Measurements from ENCODE around the gene JARID2.
A peak's percentile ranks its signal among the peaks of the same experiment; 100 is the strongest.

Gene JARID2

GRCh38 chr6:15470746-15471145 is 224.9 kb downstream of the JARID2 start:
- DNase-seq (ENCODE audit: low read depth): no peak

DNA sequence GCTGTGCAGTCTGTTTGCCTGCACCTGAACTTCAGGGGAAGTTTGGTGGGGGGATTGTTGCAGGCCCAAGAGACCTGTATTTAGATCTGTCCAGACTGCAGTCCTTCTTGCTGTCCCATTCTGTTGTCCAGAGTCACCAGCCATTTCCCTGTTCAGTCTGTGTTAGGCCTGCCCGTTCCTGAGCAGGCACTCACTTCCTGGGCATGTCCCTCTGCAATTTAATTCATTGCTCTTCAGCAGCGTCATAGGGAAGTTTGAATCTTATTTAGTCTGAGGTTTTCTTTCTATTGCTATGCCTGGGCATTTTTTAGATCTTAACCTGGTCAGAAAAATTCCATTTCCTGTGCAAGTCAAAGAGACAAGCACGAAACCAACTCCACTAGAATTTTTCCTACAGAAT is 226.8 kb downstream of the JARID2 start:
- no peak for DNase-seq (ENCODE audit: low read depth)

- no peak for DNase-seq (ENCODE audit: low read depth)
Observed at GRCh38 chr6:15473174-15473573, 227.3 kb downstream of the JARID2 start.

DNA sequence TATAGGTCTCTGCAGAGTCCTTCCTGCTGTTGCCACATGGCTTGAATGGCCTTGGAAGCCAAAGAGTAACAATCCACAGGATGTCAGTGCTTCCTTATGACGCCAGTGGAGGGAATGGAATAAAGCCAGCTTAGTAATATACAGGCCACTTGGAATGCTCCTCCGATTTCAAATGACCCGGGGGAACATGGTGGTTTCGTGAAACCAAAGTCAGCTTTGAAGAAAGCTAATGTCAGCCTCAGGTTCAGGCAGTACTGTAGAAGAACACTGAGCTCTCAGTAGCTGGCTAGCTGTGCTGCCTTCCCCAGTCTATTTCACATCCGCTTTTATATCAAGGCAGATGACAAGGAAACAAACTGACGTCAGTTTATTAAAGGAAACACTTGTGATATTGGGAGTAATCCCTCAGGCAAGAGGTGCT is 227.9 kb downstream of the JARID2 start:
- no peak for DNase-seq (ENCODE audit: low read depth)

DNA sequence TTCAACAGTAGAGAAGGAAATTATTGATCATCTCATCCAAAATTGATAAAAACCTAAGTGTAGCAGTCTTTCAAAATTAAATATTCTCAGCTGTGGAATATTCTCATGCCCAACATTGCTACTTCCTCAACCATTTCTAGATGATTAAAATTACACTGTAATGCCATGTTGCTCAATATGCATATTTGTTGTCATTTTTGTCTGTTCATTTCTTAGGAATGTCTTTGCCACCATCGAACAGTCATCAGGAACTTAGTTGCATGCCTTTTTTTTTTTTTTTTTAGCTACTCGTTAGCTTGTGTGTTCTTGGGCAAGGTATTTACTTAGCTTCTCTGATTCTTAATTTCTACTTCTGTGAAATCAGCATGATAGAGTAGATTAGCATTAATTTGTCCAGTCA is 228.3 kb downstream of the JARID2 start:
- no peak for DNase-seq (ENCODE audit: low read depth)

DNA sequence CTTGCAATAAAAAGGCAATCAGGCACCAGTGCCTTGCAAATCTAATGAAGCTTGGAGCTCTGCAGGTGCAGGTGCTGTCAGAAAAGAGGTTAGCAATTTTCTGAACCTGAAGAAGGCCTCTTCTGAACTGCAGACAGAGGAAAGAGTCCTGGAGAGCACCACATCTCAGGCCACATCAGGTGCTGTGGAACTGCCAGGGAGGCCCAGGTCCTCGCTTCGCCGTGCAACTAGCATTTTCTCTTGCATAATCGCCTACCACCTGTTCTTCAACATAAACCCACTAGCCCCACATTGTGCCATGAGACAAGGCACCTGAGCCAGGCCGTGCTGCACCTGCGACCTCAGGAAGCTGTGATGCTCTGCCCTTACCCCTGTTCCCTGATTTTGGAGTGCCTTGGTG is 229.4 kb downstream of the JARID2 start:
- no peak for DNase-seq (ENCODE audit: low read depth)

DNA sequence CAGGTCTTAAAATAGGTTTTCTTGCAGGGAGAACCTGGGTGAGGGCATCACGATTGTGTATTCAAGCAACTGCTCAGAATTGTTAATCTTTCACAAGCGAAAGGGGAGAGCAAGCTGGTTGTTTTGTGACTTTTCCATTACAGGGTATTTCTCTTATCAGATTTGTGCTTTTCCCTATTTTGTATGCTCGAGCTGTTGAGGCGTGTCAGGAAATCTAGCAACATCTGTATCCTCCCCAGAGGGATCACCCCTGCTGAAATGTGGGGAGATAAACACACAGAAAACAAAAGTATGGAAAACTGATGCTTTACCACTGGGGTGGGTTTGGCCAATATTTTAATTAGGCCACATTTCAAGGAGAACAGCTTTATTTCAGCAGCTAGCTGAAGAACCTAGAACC is 230.0 kb downstream of the JARID2 start:
- DNase-seq (ENCODE audit: low read depth): no peak

GRCh38 chr6:15476631-15477380 is 230.9 kb downstream of the JARID2 start:
- DNase-seq (ENCODE audit: low read depth): no peak

DNA sequence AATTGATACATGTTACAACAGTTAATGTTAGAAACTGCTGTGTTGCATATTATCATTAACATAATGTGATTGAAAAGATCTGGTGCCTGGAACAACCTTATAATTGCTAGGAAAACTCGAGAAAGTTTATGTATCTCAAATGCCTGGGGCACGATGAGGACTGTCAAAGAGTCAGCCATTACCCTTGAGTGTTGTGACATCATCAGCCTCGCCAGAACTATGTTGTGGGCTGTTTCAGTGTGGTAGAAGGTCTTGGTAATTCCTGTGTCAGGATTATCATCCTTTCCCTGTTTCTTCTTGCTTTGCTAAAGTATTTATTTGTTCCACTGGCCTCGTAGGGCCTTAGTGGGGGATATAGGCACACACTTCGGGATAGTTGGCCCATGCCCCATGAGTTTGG is 231.9 kb downstream of the JARID2 start:
- DNase-seq (ENCODE audit: low read depth): no peak

- no peak for DNase-seq (ENCODE audit: low read depth)
Observed at GRCh38 chr6:15479761-15480160, 233.9 kb downstream of the JARID2 start.

DNA sequence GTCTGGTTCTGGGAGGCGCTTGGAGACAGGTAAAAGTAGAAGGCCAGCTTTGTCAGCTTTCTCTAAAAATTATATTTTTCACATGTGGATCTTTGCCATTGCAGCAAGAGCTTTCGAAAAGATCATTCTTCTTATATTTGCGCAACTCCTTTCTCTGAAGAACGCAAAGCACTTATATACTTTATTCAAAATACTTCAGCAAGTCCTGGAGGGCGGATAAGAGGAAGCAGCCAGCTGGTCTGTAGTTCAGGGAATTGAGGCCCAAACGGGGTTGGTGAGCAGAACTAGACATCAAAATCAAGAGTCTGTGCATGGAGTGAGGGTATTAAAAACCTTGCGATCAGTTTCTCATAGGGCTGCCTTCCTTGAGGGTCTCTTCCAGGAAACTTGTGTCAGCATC is 234.7 kb downstream of the JARID2 start:
- DNase-seq (ENCODE audit: low read depth): no peak

DNA sequence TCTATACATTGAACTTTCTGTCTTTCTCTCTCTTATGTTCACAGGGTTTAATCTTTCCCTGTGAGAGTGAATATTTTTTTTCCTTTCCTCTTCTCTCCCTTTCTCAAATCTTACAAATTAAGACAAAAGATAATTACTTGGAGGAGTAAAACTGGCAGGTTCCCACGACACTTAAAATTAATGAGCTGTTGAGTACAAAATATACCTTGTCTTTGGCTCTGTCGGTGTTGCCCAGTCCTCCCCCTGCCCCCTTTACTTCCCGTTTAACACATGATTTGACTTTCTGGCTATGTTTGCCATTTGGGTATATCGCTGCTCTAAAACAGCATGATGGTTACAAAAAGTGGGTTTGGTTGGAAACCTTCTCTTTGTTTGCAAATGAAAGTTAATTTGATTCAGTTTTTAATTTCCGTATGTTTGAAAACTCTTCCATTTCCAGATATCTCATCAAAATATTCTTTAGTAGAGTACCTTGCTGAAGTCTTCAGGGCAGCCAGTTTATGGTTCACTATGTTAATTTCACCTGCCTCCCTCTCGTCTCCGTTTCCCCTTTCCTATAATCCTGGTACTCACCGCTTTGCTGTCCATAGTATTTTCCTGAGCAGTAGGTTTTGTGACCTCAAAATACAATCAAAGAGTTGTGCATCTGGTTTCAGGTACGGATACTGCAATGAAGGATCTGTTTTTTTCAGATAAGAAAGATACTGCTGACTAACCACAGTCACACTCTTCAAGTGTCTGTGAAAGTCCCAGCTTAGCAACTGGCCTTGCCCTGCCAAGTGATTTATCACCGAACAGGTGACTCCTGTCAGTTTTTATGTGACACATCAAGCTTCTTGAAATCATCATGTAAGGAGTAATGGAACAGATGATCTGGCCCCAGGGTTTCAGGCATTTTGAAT is 235.8 kb downstream of the JARID2 start:
- no peak for DNase-seq (ENCODE audit: low read depth)

GRCh38 chr6:15483060-15483459 is 237.2 kb downstream of the JARID2 start:
- no peak for DNase-seq (ENCODE audit: low read depth)

DNA sequence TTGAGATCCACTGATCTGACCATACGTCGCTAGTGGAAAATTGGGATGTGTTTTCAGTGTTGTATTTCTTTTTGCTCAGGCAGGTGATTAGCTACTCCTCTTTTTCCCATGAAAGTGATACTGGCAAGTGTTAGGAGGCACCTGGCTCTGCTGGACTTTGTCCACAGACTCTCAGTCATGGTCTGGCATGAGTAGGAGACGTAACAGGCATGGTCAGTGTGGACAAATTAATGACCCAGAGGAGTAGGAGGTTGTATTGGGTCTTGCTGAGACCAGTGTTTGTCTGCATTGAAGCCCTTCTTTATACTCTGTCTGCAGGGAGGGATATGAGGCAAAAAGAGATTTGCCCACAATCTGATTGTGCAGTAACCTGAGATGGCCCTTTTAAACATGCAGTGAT is 238.3 kb downstream of the JARID2 start:
- no peak for DNase-seq (ENCODE audit: low read depth)

- DNase-seq (ENCODE audit: low read depth): no peak
Observed at GRCh38 chr6:15484821-15485220, 239.0 kb downstream of the JARID2 start.

DNA sequence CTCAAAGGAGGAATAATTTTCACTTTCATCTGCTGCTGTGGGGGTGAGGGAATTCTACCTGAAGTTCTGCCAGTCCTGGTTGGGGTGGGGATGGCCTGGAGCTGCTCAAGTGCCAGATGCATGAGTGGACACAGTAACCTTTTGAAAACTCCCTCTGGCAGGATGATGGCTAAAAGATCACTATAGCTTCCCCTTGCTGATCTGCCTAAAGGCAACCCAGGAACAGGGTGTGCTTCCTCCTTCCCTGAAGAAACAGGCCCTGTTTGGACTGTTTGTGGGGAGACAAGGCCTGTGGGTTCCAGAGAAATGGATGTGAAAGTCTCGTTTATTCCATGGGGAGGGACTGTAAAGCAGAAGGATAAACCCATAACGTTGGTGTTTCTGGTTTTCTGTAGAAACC is 240.1 kb downstream of the JARID2 start:
- no peak for DNase-seq (ENCODE audit: low read depth)

GRCh38 chr6:15487262-15487661 is 241.4 kb downstream of the JARID2 start:
- no peak for DNase-seq (ENCODE audit: low read depth)

GRCh38 chr6:15489261-15489962 is 243.5 kb downstream of the JARID2 start:
- DNase-seq (ENCODE audit: low read depth): no peak

DNA sequence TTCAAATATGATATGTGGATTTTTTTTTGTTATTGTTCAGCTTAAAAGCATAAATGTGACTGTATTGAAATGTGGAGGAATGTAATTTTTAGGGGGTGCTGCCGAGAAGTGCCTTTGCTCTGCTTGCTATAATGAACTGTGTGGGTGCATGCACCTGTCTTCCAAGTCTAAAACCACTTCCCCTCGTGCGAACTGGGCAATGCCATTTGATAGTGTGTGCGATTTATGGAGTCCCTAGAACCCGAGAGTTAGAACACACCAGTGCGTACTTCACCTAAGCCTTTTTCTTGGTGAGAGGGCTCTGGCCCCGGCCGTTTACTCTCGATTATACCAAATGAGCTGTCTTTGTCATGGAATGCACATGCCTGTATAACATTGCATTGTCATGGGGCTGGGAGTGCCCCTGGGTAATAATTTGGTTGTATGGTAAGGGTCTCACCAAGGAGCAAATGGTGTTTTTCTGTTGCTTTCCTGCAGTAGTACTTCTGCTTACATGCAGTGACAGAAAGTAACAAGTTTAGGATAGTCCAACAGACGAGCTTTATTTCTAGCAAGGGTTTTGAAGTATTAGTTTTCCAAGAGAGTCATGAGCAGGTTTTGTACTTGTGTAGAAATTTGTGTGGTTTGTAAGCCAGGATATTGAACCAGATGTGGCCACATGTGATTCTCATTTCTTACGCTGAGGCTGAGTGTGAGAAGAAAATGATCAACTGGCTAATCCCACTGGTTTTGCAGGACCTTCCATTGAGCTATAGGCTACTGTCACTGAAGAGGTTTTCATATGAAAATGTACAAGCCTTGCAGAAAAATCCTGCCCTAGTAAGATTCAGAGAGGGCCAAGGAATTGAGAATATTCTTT is 244.6 kb downstream of the JARID2 start:
- DNase-seq (ENCODE audit: low read depth): no peak

GRCh38 chr6:15491255-15491985 is 245.6 kb downstream of the JARID2 start:
- peak; percentile 47 for DNase-seq (ENCODE audit: low read depth)

DNA sequence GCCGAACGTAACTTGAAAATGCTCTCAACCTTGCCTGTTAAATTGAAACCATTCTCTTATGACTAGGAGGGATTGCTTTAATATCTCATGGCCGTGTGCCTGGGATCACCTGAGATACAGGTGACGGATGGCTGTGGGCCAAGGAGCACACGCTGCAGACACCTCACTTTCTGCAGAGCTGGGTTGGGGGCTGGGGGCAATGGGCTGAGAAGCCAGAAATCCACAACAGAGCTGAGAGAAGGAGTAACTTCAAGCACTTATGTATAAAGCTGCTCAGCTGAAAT is 246.1 kb downstream of the JARID2 start:
- no peak for DNase-seq (ENCODE audit: low read depth)
